Measurements from ENCODE around the gene PSD2.
A peak's percentile ranks its signal among the peaks of the same experiment; 100 is the strongest.

Gene PSD2

DNA sequence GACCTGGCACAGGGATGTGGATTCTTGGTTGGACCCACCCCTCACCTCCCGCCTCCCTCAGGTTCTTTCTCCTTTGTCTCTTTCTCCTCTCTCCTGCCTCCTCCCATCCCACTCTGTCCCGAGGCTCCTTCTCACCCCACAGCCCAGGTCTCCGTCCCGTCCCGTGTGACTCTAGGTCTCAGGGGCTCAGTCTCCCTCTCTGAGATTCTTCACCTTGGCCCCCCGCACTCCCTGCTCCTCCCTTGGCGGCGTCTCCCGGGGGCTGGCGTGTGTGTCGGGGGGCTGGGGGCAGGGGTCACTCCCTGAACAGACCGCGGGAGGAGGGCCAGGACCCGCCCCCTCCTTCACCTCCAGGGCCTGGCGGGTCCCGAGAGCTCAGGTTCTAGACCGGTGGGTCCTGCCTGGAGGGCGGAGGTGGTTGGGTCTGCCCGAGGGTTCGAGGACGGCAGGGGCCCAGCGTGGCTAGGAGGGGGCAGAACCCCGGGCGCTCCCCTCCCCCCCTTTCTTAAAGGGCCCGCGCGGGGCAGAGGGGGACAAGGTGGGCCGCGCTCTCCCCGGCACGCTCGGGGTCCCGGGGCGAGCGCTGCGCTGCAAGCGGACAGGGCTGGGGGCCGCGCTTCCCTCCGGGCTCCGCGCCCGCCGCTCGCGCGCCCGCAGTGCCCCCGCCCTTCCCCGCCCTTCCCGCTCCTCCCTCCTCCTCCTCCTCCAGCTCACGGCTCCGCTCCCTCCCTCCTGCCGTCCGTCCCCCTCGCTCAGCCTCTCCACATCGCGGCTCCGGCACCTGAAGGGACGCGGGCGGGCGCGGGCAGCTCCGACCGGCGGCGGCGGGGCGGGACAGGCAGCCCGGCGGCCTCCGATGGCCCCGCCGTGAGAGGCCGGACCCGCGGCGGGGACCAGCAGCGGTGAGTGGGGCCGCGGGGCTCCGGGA is at the start of gene PSD2:
Gene PSD2, plus strand, starts transcription at position 735 of the 928 bp plus-strand sequence. CDS start 13,633 bp downstream, outside the sequence.
- Mint-ChIP-seq H3K36me3 (ENCODE audit: low read depth) (no peaks in the 10 kb centered on the region), H3K9me3 (no peaks in the 10 kb centered on the region), H3K27me3 (peaks cover 65% of the 10 kb centered on the region), H3K4me1 (no peaks in the 10 kb centered on the region), H3K27ac (no peak within 1 kb of the TSS), H3K4me3 (peak within 1 kb of the TSS; percentile 36)
- no peak for ATAC-seq
- DNase-seq = no peak

DNA sequence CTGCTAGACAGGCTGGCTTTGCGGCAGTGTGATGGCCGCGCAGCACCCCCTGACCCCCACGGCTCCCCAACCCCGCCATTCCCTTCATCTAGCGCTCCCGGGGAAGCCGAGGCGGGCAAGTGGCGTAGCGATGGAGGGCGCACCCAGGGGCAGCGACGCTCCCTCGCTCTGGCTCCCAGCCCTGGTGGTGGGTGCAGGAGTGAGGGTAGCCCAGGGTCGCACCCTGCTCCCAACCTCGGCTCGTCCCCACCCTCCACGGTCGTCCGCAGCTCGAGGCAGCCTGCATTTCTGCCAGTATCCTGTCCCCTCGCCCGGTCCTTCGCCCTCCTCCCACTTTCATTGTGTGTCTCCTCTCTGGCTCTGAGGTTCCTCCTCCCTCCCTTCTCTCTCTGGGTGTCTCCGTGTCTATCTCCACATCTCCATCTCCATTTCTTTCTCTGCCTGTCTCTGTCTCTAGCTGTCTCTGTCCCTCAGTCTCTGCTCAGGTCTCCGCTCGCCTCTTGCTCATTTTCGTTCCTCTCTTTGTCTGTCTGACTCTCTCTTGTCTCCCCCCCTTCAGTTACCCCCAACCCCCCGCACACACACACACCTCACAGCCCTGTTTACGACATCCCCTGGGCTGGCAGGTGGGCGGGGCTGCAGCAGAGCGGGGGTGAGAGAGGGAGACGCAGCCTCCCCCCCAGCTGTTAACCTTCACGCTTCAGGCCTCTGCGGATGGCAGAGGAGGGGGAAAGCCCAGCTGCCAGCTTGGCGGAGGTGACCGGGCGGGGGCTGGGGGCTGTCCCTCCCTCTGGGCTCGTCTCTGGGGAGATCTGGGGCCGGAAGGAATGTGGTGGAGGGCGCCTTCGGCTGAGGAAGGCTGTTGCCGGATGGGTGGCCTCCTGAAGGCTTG is 48.7 kb upstream of the PSD2 start:
- Mint-ChIP-seq H3K36me3 (ENCODE audit: low read depth) (no peaks in the 10 kb centered on the region), H3K27me3 (peaks cover 19% of the 10 kb centered on the region), H3K27ac (peak overlapping the region; percentile 80), H3K4me3 (peak overlapping the region; percentile 75), H3K4me1 (peaks cover 51% of the 10 kb centered on the region), H3K9me3 (no peaks in the 10 kb centered on the region)
- ATAC-seq (peak; percentile 66), DNase-seq (peak; percentile 86)

DNA sequence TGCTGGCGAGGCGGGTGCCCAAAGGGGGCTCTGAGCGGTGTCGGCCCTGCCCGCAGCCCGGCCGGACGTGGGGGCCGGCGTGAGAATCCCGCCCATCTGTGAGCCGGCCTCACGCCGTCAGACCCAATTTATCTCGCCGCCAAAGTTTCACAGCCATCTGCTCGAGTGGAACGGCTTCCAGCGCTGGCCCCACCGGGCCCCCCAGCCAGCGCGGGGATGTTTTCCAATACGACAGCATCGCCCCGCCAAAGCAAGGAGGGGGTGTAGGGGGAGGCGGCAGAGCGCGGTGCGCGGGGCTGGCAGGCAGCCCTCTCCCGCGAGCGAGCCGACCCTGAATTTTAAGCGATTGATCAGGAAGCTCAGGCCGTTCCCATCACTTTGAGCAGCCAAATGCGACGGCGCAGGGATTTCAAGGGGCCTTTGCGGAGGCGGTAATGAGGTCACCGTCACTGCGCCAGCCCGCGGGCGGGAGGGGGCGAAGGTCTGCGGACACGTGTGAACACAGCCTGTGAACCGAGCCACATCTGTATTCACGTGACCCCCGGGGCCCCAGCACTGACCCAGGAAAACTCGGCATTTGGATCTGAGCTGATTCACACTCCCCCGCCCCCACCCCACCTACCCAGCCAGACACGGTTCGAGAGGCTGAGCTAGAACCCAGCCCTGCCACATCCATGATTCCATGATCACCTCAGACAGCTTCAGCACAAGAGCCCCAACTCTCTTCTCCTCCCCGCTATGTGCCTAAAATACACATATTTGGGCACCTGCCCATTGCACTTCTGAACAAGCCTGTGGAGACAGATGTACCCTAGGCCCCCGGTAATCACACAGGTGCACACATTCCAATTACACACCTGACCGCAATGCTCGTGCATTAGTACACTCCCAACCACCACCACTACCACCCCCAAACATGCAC is 47.8 kb upstream of the PSD2 start:
- peaks cover 60% of the 10 kb centered on the region for H3K4me1 Mint-ChIP-seq
- H3K4me3 Mint-ChIP-seq = peak overlapping the region; percentile 75
- no peaks in the 10 kb centered on the region for H3K9me3 Mint-ChIP-seq
- no peaks in the 10 kb centered on the region for H3K36me3 Mint-ChIP-seq (ENCODE audit: low read depth)
- ATAC-seq = peak; percentile 21
- peaks cover 23% of the 10 kb centered on the region for H3K27me3 Mint-ChIP-seq
- peak; percentile 77 for DNase-seq
- peak overlapping the region; percentile 80 for H3K27ac Mint-ChIP-seq

DNA sequence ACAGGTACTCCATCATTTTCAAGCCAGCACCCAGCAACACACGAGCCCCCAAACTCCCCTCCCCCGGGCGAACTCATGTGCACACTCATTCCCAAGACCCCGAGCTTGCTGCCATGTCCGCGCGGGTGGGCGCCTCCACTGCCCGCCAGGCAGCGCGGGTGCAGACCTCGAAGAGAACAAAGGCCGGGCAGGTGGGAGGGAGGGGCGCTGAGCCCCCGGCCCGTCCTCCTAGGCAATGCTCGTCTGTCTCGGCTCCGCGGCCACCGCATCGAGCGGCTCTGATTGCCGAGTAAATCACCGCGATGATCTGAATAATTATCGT is 47.1 kb upstream of the PSD2 start:
- Mint-ChIP-seq H3K4me3 (peak overlapping the region; percentile 75), H3K27ac (peak overlapping the region; percentile 72)
- no peak for ATAC-seq

DNA sequence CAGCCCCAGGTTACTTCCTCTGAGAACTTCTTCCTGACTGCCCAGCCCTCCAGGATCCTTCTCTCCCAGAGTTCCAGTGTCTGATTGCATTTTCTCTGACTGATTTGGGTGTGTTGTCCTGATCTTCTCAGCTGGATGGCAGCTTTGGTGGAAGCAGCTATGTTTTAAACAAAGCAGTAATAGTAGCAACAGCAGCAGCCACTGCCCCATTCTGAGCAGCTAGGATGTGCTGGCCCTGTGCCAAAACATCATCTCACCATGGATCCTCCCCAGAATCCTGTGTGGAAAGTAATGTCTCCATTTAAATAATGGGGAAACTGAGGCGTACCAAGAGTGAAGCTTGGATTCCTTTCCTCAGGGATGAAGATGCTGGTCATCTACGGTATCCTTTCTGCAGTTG is 46.4 kb upstream of the PSD2 start:
- Mint-ChIP-seq H3K4me3 (no peak overlapping the region), H3K9me3 (no peaks in the 10 kb centered on the region), H3K27me3 (peaks cover 25% of the 10 kb centered on the region), H3K36me3 (ENCODE audit: low read depth) (no peaks in the 10 kb centered on the region), H3K27ac (no peak overlapping the region), H3K4me1 (peaks cover 62% of the 10 kb centered on the region)
- ATAC-seq (no peak), DNase-seq (no peak)

More for the DNA sequence above, 47.1 kb upstream of the PSD2 start:
- Mint-ChIP-seq H3K36me3 (ENCODE audit: low read depth) (no peaks in the 10 kb centered on the region), H3K4me1 (peaks cover 63% of the 10 kb centered on the region), H3K27me3 (peaks cover 23% of the 10 kb centered on the region), H3K9me3 (no peaks in the 10 kb centered on the region)
- no peak for DNase-seq

DNA sequence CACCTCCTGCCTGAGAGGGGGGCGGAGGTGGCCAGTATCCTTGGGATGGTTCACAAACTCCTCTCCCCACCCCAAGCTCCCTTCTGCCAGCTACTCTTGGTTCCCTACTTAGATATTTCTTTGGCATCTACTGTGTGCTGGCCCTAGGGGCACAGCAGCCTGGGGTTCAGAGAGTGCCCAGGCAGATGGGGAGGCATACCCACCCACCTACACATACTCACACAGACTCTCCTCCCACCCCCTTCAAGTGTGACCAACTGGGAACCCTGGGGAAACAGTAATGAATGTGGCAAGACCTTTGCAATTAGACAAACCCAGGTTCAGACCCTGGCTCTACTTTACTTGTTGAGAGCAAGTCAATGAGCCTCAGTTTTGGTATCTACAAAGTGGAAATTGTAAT is 44.4 kb upstream of the PSD2 start:
- ATAC-seq (no peak), DNase-seq (no peak)
- peaks cover 38% of the 10 kb centered on the region for H3K27me3 Mint-ChIP-seq
- no peaks in the 10 kb centered on the region for H3K36me3 Mint-ChIP-seq (ENCODE audit: low read depth)
- H3K9me3 Mint-ChIP-seq = no peaks in the 10 kb centered on the region
- H3K4me3 Mint-ChIP-seq = no peak overlapping the region
- H3K4me1 Mint-ChIP-seq = peaks cover 53% of the 10 kb centered on the region
- no peak overlapping the region for H3K27ac Mint-ChIP-seq

DNA sequence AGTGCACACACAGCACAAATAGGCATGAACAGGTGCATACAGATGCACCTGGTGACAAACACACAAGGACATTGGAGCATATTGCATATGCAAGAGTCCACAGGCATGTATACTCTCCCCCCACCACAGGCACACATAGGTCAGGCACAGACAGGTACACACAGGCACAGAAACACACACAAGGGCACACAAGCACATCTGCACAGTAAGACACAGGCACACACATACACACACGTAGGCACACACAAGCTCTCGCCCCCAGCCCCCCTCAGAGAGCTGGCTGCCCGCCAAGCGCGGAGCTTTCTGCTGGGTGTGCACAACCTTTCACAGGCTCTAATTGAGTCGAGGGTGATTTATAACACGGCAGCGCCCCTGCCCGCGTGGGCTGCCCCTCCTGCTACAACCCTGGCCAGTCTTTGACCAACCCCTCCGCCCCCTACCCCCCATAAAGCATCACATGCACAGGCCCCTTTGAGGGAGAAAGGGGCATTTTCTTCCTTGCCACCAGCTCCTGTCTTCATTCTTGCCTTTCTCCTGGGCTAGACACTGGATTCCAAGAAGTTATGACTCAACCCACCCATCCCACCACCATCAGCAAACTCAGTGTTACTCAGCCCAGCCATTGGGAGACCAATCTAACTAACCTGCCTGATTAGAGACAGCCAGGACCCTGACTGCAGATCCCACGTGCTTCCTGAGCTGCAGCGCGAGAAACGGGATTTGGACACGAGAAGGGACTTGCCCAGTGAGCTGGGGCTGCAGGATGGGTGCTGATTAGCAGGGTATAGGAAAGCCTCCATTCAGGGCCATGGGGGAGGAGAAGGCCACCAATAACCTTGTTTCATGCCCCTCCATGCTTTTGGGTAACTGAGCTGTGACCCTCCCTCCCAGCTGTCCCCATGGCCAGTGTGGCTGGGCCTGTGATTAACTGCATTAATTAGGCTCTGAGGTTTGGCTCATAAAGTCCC is 42.8 kb upstream of the PSD2 start:
- DNase-seq (no peak), ATAC-seq (peak; percentile 68)
- peaks cover 53% of the 10 kb centered on the region for H3K4me1 Mint-ChIP-seq
- no peak overlapping the region for H3K27ac Mint-ChIP-seq
- no peaks in the 10 kb centered on the region for H3K36me3 Mint-ChIP-seq (ENCODE audit: low read depth)
- no peaks in the 10 kb centered on the region for H3K9me3 Mint-ChIP-seq
- no peak overlapping the region for H3K4me3 Mint-ChIP-seq
- peaks cover 46% of the 10 kb centered on the region for H3K27me3 Mint-ChIP-seq

DNA sequence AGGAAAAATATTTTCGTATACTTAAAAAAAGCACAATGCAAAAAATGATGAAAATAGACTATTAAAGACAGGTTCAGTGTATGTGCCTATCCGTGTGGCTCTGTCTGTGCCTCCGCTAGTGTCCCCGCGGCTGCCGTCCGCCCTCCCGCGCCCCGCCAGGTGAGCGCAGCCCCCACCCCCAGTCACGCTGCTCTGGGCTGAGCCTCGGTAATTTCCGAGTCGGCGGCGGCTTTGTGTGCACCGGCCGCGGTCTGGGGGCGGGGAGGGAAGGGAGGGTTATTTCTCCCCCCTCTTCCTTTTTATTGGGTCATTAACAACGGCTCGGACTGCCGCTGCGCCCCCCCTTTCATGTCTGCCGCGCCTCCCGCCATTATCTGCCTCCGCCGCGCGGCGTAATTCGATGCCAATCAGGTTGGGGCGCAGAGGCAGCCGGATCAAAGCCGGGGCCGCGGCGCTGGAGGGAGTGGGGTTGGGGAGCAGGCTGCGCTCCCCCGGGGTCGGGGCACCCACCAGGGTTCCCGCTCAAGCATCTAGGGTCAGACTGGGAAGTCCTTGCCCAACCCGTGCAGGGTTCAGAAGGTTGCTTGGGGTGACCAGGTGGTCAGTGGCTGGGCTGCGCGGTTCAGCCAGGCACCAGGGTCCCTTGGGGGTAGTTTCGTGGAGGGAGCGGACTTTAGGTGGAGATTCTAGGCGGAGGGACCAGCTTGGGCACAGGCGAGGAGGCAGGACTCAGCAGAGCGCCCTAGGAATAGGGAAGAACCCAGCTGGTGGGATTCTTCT is 39.5 kb upstream of the PSD2 start:
- no peaks in the 10 kb centered on the region for H3K9me3 Mint-ChIP-seq
- no peaks in the 10 kb centered on the region for H3K36me3 Mint-ChIP-seq (ENCODE audit: low read depth)
- ATAC-seq = peak; percentile 13
- peaks cover 33% of the 10 kb centered on the region for H3K27me3 Mint-ChIP-seq
- DNase-seq = peak; percentile 26
- no peak overlapping the region for H3K27ac Mint-ChIP-seq
- H3K4me1 Mint-ChIP-seq = peaks cover 53% of the 10 kb centered on the region
- peak overlapping the region; percentile 60 for H3K4me3 Mint-ChIP-seq

DNA sequence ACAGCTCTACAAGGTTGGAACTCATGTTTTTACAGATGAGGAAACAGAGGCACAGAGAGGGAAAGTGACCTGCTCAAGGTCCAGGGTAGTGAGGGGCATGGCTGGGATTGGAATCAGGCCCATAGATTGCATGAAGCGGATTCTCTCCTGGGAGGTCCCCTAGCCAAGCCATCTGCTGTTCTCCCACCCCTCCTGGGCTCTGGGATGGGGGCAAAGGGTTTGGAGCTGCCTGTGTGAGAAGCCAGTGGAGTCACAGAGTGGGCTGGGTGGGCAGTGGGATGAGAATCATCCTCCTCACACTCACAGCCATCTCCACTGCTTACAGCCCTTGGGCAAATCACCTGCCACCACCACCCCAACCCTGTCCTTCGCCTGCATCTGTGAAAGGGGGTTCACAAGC is 38.6 kb upstream of the PSD2 start:
- Mint-ChIP-seq H3K9me3 (no peaks in the 10 kb centered on the region), H3K4me1 (peaks cover 52% of the 10 kb centered on the region), H3K4me3 (no peak overlapping the region), H3K36me3 (ENCODE audit: low read depth) (no peaks in the 10 kb centered on the region), H3K27ac (no peak overlapping the region), H3K27me3 (peaks cover 33% of the 10 kb centered on the region)
- DNase-seq (no peak), ATAC-seq (no peak)

DNA sequence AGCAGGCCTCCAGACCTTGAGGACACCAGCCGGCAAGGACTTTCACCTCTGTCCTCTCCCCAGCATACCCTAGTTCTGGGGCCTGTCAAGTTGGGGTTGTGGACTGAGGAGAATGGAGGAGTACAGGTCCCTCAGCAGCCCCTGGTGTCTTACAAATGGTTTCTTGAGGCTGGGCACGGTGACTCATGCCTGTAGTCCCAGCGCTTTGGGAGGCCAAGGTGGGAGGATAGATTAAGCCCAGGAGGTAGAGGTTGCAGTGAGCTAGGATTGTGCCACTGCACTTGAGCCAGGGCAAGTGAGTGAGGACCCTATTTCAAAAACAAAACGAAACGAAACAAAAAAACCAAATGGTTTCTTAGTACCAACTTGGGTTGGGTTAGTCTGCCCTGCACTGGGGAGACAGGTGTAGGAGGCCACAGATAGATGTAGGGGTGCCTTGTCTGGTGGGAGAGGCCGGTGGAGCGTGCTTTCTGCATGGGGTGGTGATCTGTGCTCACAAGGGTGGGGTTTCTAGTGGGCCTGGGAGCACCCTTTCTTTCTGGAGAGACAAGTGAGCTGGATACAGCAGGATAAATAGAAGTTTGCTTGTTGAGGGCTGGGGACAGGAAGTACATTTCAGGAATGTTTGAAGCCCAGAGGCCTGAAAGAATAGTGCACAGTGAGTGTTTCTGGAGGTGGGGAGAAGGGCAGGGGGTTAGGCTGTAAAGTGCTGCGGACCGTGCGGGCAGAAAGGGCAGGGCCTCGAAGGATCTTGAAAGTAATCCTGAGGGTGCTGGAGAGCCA is 37.7 kb upstream of the PSD2 start:
- DNase-seq (no peak), ATAC-seq (no peak)
- no peak overlapping the region for H3K27ac Mint-ChIP-seq
- H3K36me3 Mint-ChIP-seq (ENCODE audit: low read depth) = no peaks in the 10 kb centered on the region
- no peaks in the 10 kb centered on the region for H3K9me3 Mint-ChIP-seq
- H3K4me1 Mint-ChIP-seq = peaks cover 42% of the 10 kb centered on the region
- no peak overlapping the region for H3K4me3 Mint-ChIP-seq
- H3K27me3 Mint-ChIP-seq = peaks cover 32% of the 10 kb centered on the region

DNA sequence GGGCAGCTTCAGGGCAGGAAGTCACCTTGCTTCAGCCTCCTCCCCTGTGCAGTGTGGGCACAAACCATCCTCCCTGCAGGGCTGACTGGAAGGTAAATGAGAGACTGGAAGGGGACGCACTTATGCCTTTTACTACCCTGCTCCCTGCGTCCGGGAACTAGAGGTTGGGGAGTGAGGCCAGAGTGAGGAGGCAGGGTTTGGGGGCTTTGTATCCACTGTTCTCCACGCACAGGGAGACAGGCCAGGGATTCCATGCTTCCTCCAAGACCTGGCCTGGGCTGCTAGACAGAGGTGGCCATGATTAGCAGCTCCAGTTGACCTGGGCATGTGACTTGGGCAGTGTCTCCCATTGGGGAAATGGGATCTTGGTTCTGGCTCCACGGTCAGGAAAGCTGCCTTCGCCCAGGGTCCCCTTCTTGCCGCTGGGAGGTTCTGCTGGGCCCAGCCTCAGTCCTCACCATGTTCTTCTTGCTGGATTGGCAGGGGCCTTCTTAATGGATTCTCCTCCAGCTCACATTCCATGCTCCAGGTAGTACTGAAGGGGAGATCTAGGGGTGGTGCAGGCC is 37.0 kb upstream of the PSD2 start:
- Mint-ChIP-seq H3K36me3 (ENCODE audit: low read depth) (no peaks in the 10 kb centered on the region), H3K9me3 (no peaks in the 10 kb centered on the region), H3K4me3 (no peak overlapping the region), H3K4me1 (peaks cover 36% of the 10 kb centered on the region), H3K27ac (no peak overlapping the region), H3K27me3 (peaks cover 37% of the 10 kb centered on the region)
- no peak for DNase-seq
- ATAC-seq = no peak

DNA sequence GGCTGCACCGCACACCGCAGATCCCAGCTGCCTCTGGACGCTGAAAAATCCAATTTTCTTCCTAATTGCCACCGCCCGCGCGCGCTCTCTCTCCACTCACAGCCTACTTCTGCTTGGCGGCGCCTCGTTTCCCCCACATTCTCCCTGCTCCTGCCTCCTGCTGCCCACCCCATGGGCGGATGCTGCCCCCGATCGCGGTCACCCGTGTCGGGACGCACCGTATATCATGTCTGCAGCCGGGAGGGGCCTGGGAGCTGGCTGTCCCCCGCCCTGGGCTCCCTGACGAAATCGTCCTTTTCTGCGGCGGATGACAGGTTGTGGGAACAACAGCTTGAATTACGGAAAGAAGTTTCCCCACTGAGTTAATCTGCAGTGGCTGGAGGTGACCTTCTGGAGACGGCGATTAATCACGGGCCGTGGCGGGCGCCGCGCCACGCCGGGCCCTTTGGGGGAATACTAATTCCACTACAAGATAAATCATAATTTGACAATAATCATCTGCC is 36.3 kb upstream of the PSD2 start:
- no peak for DNase-seq
- Mint-ChIP-seq H3K27ac (no peak overlapping the region), H3K27me3 (peaks cover 43% of the 10 kb centered on the region), H3K9me3 (no peaks in the 10 kb centered on the region), H3K4me1 (peaks cover 36% of the 10 kb centered on the region), H3K4me3 (no peak overlapping the region), H3K36me3 (ENCODE audit: low read depth) (no peaks in the 10 kb centered on the region)
- ATAC-seq = no peak

Measured in activated naive CD8-positive, alpha-beta T cell treated with anti-CD3 and anti-CD28 coated beads, Interleukin-2, amount 50 U/mL, for 24 hours (primary cell).